NCI-H226 (cell line): ENCODE measurements around the gene TRMT2A.

ENCODE experiments used
- DNase-seq: peaks from one replicate; pipeline ENCODE4 v3.0.0-alpha.2; 2015

TRMT2A gene

DNA sequence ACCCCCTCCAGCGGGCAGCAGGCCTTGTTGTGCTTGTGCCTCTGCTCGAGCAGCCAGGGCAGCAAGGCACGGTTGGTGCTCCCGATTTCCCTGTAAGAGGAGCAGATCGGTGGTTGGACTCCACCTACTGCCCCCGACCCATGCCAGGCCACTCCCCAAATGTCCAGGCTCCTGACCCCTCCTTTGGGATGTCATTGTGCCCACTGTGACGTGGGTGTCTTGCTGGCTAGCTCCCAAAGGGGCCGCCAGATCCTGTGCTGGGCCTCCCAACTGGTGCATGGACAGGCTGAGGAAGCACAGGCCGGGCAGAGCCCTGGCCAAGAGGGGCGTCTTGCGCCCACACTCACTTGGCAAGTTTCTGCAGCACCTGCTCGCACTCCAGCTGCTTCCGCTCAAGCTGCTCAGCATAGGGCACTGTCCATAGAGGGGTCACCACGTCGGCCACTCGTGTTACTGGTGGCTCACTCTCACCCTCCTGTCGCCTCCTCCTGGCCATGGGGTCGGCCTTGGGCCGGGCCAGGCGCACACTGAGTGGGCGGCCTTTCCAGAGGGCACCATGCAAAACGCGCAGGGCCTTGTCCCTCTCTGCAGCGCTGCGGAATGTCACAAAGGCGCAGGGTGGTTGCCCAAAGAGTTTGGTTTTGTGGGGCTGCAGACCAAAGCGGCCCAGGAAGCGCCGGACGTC lies 1.2 kb downstream of the TRMT2A start, which contains the start of gene RANBP1:
Gene RANBP1 (plus strand): TSS at position 414 of the 685 bp plus-strand sequence. CDS start 81 bp downstream, at position 495.
- DNase-seq = no peak

GRCh38 chr22:20114506-20115475 lies 2.2 kb downstream of the TRMT2A start:
- DNase-seq = no peak

DNA sequence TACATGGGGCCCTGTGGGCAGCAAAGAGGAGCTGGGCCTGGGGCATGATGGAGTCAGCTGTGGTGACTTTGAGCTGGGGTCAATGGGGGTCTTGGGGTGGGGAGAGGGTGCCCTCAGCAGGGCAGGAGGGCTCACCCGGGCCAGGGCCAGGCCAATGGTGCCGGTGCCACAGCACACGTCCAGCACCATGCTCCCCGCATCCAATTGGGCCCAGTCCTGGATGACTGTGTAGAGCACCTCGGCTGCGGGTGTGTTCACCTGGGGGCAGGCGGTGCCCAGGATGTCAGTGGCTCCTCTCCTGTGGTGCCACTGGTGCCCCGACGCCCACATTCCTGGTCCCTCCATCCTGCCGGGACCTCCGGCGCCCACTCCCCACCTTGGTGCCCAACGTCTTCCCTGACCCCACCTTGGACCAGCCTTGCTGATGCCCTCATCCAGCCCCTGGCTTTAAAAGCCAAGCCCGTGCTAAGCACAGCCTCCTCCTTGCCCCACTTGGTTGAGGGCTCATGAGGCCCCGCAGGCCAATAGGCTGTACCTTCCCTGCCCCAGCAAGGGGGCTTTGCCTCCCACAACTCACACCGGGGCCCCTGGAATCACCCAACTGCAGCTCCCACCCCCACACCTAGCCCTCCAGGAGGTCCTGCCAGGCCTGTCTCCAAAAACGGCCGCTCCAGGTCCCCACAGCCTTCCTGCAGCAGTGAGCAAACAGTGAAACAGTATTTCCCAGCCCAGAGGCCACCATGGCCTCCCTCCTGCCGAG lies 3.3 kb downstream of the TRMT2A start:
- no peak for DNase-seq

GRCh38 chr22:20112623-20113511 lies 4.2 kb downstream of the TRMT2A start:
- DNase-seq = no peak

- DNase-seq = no peak
Measured at GRCh38 chr22:20111689-20112622, 5.1 kb downstream of the TRMT2A start.

DNA sequence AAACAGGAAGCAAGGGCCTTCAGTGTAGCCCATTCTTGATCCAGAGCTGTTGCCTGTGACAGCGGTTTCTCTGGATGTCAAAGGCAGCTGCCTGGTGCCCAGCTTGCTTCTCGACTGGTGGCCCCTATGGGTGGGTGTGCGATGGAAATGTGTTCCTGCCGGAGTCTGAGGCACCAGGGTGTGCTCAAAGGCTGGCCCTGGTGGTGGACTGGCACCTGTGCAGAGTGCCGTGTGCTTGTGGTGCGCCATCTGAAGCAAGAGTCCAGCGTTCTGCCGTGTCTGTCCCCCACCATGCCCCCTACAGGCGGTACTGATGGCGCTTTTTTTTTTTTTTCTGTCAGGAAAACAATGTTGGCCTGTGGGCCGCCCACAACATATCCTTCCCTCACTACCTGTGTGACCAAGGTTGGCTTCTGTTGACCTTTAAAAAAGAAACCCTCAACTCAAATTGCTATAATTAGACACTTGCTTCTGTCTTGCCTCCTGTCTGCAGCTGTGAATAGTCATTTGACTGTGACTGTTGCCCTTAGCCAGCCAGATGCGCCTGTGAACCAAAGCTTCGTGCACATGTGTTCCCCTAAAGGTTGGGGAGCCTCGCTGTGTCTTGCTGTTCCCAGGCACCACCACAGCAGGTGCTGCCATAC lies 5.9 kb downstream of the TRMT2A start:
- no peak for DNase-seq

DNA sequence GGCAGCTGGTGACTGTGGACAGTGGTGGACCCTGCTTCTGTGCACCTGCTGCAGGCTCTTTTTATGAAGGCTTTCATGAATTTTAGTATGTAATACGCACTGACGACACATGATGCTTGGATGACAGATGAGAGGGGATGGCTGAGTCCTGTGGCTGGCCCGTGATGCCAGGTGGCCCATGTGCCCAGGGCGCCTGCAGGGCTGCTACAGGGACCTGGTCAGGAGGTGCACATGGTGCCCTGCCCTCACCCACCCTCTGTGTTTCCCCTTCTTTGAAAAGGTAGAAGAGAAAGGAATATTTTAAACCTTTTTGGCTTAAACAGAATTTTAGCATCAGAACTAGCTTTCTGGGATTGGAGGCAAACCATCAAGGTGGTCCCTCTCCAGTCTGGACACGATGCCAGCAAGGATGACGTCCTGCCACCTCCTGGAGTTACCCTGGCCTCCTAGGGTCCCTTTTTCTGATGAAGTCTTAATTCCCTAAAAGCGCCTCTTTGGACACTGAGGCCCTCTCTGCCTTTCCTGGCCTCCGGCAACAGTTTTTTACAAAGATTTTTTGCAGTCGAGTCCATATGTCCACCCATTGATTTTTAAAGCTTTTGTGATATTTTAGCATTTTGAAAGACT lies 6.6 kb downstream of the TRMT2A start:
- no peak for DNase-seq

- no peak for DNase-seq
Measured at GRCh38 chr22:20109411-20110358, 7.3 kb downstream of the TRMT2A start.

- no peak for DNase-seq
Measured at GRCh38 chr22:20108757-20109230, 8.2 kb downstream of the TRMT2A start.

- no peak for DNase-seq
Measured at GRCh38 chr22:20107951-20108756, 8.9 kb downstream of the TRMT2A start.

DNA sequence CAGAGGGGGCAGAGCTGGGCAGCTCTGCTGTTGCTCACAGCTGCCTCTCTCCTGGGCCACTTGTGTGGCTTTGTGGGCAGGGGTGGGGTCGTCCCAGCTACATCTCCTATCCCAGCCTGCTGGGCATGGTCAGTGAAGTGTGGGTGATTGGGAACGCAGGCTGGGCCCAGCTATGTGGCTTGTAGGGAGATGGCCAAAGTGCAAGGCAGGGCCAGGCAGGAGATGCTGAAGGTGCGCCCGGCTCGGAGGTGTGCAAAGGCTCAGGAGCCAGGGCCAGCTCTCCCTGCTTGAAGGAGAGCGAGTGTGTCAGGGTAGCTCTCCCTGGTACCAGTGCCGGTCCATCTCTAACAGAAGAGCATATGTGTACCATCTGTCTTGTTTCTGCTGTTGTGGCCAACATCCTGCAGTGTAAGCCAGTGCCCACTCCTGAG lies 9.5 kb downstream of the TRMT2A start:
- no peak for DNase-seq

DNA sequence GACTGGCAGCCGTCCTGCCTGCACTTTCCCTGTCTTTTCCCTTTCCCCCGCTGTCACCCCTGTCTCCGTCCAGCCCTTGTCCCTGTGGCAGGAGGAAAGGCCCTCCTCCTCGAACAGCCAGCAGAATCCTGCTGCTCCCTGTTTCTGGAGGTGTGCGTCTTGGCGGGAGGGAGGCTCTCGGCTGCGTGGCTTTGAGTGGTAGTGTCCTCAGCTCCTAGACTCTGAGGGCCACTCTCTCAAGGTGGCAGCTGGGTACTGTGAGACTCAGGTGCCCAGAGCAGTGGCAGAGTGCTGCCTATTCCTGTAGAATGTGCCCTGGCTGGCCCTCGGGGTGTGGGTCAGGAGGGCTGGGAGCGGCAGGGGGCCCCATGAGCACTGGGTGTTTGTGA lies 10.2 kb downstream of the TRMT2A start:
- no peak for DNase-seq

DNA sequence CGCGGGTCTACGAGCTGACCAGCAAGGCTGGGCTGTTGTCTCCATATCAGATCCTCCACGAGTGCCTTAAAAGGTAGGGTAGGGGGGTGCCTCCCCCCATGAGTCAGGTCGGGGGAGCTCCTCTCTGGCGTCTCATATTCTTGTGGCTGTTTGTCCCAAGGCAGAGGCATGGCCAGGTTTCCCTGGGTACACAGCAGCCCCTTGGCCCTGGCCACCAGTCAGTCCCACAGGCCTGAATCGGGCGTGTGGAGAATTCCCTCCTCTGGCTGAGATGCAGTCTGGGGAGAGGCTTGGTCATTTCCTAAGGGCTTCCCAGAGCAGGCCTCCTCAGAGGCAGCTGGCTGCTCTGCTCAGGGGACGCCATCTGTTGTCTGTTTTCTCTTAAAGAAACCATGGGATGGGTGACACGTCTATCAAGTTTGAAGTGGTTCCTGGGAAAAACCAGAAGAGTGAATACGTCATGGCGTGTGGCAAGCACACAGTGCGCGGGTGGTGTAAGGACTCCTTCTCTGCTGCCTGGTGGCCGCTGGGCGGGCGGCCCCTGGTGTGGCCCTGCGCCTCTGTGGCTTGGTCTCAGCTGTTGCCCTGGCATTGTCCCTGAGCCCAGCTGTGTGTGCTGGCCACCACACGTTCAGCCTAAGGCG lies 10.7 kb downstream of the TRMT2A start:
- no peak for DNase-seq

- no peak for DNase-seq
Measured at GRCh38 chr22:20105456-20106204, 11.4 kb downstream of the TRMT2A start.

DNA sequence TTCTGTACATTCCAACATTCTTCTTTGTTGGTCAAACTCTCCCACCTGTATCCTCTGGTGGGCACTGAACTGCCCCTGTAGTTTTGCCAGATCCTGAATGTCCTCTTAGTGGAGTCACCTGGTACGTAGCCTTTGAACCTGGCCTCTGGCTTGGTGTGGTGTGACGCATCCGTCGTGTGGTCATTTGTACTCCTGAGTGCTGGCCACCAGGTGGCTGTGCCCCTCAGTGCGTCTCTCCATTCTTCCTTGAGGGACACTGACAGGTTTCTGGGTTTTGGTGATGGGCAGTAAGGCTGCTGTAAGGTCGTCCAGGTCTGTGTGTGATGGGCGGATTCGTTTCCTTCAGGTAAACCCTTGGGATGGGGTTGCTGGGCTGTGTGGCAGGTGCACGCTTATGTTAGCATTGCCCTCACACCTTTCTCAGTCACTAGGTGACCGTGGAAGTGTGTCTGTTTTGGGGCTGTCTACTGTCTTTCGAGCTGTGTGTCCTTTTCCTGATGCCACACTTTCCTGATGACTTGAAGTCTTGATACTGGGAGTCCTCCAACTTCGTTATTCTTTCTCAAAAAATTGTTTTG lies 14.7 kb downstream of the TRMT2A start:
- DNase-seq = no peak

GRCh38 chr22:20101638-20102037 lies 15.4 kb downstream of the TRMT2A start:
- no peak for DNase-seq
